Measurements from ENCODE around the gene TMPRSS13.

Gene TMPRSS13

GRCh38 chr11:117884994-117885393, 44.2 kb downstream of the TMPRSS13 start:
- DNase-seq: no peak

- DNase-seq: no peak
Measured at GRCh38 chr11:117883063-117883462, 46.1 kb downstream of the TMPRSS13 start.

DNA sequence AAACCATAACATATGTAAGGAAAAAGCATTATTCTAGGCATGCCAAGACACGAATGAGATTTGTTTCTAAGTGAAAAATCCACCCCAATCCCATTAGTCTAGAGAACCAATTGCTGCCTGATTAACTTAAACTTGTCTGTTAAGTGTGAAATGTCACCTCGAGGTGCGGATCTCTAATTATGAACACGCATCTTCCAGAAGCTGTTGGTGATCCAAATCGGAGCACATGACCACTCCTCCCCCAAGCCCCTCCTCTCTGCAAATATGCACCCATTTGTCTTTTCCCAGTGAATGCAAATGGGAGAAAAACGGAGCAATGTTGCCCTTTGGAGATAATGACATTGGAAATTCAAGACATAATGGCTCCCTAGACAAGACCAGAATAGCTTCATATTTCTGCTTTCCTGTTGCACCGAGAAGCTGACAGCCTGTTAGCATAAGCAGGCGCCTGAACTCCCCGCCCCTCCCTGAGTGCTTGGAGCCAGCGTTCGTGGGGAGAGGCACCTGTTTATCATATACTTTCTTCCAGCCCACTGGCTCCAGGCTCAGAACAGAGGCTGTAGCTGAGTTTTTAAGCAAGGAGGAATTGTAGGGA, 46.8 kb downstream of the TMPRSS13 start:
- no peak for DNase-seq

DNA sequence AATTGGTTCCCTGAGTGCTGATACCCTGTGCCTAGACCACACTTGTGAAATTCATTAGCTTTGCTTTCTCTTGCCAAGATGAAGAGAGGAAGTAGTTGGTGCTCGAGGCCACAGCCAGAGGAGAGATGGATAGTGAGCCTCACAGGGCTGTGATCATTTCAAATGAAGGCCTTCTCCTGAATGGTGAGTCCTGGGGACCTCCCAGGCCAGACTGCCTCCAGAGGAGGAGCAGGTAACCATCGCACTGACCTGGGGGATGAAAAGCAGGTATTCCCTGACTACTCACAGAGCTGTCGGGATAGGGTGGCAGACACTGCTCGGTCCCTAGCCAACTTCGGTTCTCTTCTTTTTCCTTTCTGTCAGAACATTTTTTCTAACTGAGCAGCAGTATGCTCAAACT, 48.0 kb downstream of the TMPRSS13 start:
- no peak for DNase-seq

DNA sequence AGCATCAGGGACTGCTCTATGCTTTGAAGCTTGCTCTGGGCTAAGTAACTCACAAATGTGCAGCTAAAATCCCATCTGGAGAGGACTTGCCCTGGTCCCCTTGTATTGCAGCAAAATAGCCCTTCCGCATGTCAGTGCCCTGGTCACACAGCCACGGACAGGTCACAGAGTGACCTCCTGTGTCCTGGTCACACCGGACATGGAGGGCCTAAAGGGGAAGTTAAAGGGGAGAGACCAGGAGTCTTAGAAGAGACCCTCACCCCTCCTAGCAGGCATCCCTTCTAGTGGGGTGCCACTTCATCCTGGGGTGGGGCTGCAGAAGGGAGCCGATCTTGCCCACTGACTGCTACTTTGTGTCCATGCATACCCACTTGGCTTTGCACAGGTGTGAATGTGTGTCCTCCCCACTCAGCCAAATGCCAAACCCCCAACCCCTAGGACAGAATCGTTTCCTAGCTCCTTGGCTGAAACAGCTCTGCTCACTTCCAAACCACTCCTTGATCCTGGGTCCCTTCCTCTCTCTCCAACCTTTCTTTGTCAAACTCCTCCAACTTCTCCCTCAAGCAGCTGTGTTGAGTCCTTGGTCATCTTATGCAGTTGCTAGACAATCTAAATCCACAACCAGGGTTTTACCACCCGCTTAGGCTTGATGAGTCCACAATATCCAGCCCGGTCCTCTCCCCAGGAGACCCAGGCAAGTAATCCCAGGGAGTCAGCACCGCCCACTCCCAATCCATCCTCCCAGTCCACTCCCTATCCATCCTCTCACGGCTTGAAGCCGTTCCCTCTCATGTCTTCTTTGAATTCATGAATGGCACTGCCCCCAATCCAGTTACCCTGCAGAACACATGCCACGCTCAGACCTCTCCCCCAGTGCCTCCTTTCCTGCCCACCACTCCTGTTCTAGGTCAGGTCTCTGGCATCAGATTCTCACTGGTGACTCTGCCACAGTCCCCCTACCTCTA, 49.4 kb downstream of the TMPRSS13 start:
- DNase-seq: no peak

DNA sequence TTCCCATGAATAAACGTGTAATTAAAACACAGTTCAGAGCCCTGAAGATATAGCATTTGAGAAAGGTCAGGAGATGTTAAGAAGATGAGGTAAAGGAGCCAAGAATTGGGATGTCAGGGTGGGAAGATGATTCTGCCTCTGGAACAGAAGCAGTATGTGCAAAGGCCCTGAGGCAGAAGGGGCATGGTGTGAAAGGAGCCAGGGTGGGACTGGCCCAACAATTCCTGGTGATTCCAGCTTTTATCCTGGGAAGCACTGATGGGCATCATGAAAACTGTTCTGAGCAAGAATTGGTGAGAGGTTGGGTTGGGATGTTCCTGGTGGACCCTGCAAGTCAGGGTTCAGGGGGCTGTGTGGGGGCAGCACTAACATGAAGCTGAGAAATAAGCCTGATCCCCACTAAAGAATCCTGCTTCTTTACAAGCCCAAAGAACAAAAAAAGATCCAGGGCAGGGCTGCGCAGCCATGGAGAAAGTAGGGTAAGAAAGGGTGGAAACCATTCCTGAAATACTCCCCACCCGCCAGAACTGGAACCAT, 50.2 kb downstream of the TMPRSS13 start:
- DNase-seq: no peak

DNA sequence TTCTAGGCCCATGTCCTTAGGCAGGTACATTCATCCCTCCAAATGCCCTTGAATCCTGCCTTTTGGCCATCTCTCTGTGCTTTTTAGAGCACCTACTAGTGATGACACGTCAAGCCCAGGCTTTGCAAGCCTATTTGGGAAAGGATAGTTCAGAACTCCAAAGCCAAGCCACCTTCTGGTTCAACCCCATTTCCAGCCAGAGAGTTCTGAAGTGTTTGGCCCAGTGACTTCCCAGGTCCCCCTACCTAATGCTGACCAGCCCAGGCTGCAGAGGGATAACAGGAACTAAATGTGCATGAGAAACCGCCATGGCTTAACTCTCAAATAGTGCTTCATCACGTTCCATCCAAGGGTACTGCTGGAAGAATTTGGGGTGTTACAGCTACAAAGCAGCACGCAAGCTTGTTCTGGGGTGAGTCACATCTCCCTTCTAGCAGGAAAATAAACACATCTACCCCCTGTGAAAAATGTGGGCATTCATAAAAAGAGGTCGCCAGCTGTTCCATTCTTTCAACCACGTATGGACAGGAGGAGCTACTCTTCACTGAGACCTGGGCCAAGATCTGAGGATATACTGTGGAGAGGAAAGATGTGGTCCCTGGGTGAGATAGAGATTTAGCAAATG, 50.8 kb downstream of the TMPRSS13 start:
- no peak for DNase-seq

- DNase-seq: no peak
Measured at GRCh38 chr11:117877120-117877784, 52.0 kb downstream of the TMPRSS13 start.

- no peak for DNase-seq
Measured at GRCh38 chr11:117876341-117877119, 52.7 kb downstream of the TMPRSS13 start, which contains the start of gene FXYD6. Gene FXYD6, minus strand, starts transcription at chr11:117876658. Its CDS starts 33,882 bp downstream, at chr11:117842776.

GRCh38 chr11:117876059-117876340, 53.2 kb downstream of the TMPRSS13 start:
- DNase-seq: no peak

DNA sequence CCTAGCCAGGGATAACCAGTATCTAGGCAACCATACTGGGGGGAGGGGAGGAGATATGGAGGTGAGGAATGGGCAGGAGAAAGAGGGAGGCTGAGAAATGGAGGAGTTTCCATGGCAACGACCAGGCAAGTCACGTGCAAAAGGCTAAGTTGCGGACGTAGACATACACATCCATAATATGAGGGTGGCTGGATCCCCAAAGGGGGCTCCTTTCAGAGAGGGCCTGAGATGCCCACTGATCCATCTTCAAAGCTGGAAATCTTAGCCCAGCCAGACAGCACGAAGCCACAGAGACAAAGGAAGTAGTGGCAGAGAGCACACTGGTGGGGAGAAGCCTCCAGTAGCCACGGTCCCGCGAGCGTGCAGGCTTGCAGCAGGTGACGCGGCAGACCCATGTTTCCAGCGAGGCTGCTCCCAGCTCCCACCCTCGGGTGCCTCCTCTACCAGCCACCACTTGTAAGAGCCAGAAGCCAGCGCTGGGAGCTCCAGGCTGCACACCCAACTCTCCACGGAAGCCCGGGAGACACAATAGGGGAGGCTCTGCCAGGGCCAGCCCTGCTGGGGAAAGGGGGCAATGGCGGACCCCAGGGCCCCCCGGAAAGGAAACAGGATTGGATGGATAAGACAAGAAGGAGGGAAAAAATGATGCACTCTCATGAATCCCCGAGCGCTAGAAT, 53.7 kb downstream of the TMPRSS13 start:
- no peak for DNase-seq

- no peak for DNase-seq
Measured at GRCh38 chr11:117874910-117875381, 54.3 kb downstream of the TMPRSS13 start.

- DNase-seq: no peak
Measured at GRCh38 chr11:117874253-117874909, 54.8 kb downstream of the TMPRSS13 start.

GRCh38 chr11:117873828-117874125, 55.4 kb downstream of the TMPRSS13 start:
- DNase-seq: no peak

GRCh38 chr11:117872975-117873827, 56.0 kb downstream of the TMPRSS13 start:
- no peak for DNase-seq

GRCh38 chr11:117872420-117872961, 56.7 kb downstream of the TMPRSS13 start:
- no peak for DNase-seq

DNA sequence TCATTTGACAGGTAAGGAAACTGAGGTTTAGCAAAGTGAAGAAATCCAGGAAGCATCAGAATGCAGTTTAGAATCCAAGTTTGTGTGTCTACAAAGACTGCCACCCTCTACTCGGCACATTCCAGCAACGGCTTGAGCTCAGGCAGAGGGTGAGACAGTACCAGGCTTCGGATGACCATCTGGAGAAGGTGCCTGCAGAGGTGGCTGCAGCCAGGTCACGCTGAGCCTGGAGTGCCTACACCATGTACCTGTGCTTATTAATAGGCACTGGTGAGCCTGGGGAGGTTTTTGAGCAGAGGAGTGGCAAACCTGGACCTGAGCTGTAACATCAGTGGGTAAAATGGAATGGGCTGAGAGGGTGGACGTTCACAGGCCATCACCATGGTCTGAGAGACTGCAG, 57.4 kb downstream of the TMPRSS13 start:
- no peak for DNase-seq

DNA sequence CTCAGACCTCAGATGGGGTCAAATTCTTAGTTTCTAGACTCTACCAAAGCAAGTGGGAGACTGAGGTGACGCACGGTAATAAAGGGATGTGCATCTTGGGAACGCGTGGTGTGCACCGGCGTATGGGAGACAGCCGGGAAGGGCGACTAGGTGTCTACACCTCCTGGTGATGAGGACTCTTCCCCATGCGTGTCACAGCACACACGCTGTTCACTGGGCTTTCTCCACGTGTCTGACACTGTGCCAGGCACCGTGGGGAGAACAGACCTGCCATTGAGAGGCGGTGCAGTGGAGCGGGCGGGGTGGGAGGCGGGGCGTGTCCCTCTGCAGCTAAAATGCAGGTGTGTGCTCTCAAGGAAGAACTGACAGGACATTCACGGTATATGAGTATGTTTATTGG, 58.0 kb downstream of the TMPRSS13 start:
- no peak for DNase-seq

GRCh38 chr11:117870103-117870952, 58.9 kb downstream of the TMPRSS13 start:
- DNase-seq: no peak

All from hematopoietic multipotent progenitor cell treated with erythropoietin and hydrocortisone succinate and interleukin-3 and kit ligand, for 8 days (in vitro differentiated cells).